NT2/D1 (cell line): ENCODE results near the gene SRGAP3.

Experiments used
- SUZ12 ChIP-seq: IDR thresholded peaks from 2 replicates; pipeline ENCODE4 v1.6.1; 2011; ENCODE audit not compliant: insufficient read length, insufficient read depth; ENCODE audit errors: extremely low read depth
- YY1 ChIP-seq: IDR thresholded peaks from 2 replicates; pipeline ENCODE4 v1.6.1; 2011; ENCODE audit not compliant: insufficient read length, insufficient read depth
- ZNF274 ChIP-seq: IDR thresholded peaks from 2 replicates; pipeline ENCODE4 v1.6.1; 2011; ENCODE audit warnings: mild to moderate bottlenecking, low read depth, low read length

GRCh38 chr3:9231471-9231870 lies 18.0 kb downstream of the SRGAP3 start:
- TF ChIP-seq YY1 (no peak), ZNF274 (no peak), SUZ12 (no peak)
